ENCODE results near the gene STK10.

DNA sequence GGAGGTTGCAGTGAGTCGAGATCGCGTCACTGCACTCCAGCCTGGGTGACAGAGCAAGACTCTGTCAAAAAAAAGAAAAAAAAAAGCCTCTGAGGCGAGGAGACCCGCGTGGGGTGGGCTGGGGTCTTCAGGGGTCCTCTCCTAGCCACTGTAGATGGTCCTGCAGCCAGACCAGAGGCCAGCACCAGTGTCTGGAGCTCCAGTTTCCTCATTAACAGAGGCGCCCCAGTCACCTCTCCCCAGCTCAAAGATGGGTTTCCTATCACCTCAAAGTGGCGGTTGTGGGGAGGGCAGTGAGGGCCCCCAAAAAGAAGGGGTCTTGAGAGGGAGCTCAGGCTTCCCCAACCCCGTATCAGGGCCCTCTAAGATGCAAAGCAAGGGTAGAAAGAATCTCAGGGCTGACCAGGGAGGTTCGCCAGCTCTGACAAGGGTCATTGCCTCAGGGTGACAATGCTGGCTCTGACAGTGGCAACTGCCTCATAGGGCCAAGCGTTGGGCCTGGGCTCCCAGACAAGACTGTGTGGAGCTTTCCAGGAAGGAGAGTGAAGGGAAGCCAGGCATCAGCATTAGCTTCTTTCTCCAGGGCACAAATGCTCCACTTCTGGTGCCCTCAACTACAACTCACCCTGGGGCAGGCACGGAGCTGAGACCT lies 15.0 kb downstream of the STK10 start:
- TF ChIP-seq, protein P1, sequence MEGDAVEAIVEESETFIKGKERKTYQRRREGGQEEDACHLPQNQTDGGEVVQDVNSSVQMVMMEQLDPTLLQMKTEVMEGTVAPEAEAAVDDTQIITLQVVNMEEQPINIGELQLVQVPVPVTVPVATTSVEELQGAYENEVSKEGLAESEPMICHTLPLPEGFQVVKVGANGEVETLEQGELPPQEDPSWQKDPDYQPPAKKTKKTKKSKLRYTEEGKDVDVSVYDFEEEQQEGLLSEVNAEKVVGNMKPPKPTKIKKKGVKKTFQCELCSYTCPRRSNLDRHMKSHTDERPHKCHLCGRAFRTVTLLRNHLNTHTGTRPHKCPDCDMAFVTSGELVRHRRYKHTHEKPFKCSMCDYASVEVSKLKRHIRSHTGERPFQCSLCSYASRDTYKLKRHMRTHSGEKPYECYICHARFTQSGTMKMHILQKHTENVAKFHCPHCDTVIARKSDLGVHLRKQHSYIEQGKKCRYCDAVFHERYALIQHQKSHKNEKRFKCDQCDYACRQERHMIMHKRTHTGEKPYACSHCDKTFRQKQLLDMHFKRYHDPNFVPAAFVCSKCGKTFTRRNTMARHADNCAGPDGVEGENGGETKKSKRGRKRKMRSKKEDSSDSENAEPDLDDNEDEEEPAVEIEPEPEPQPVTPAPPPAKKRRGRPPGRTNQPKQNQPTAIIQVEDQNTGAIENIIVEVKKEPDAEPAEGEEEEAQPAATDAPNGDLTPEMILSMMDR (IDR thresholded peaks at IDR 0.05 in 4 of 5, conservative IDR thresholded peaks at IDR 0.05 in 1 of 5), result no peak
- TF ChIP-seq POLR2A (IDR thresholded peaks at IDR 0.05), result no peak
